ENCODE measurements around the gene MSANTD1.

MSANTD1 gene

DNA sequence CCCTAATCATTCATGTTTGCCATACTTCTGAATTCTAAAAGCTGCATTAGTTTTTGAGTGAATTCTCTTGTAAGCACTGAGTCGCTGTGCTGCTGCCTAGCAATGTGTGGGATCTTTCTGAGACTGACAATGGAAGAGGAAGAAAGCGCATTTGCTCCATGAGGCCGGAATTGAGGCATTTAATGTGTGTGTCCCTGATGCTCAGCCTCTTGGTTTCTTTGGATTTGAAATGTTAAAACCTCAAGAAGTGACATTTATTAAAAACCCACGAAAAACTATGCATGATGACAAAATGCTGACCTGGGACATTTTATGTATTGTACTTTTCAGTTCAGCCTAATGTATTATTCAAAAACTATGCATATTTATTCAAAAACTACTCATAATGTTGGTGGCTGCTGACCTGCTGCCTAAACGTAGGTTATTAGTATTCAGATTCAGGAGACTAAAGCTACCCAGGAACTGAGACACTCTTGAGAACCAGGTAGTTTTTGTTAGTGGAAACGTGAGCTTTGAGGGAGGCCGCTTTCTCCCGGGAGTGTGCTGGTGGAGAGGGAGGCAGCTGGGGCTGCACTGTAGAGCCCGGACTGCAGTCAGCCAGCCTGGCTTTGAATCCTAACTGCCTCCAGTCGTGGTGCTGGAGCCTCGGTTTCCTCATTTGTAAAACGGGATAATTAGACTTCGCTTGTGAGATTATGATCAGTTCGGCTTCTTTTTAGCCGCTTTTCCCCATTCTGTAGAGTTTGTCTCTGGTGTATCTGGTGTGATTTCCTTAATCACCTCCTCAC, 55.2 kb downstream of the MSANTD1 start:
- no peak for DNase-seq (ENCODE audit: low spot score)

DNA sequence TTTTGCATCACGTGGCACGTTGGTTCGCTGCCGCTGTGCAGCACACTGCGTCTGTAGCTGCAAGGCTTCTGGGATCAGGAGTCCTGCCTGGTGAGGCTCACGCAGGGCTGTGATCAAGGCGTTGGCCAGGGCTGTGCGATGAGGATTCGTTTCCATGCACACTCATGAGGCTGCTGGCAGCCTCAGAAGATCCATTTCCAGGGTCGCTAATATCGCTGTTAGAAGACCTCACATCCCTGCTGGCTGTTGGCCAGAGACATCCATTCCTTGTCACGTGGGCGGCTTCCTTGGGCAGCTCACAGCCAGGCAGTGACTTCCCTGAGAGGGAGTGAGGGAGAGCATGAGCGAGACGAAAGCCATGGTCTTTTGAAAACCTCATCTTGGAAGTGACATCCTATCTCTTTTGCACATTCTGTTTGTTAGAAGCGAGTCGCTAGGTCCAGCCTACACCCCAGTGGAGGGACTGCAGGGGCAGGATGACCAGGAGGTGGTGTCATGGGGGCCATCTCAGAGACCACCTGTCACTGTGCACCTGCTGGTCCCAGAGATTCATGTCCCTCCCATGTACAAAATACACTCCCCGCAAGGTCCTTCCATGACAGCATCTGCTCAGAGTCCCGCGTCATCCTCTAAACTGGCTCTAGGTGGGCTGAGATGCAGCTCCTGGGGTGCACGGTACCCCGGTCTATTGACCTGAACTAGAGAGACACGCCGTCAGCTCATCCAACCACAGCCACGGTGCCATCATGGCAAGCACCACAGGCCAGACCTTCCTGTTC, 56.1 kb downstream of the MSANTD1 start:
- DNase-seq (ENCODE audit: low spot score): peak; percentile 44

DNA sequence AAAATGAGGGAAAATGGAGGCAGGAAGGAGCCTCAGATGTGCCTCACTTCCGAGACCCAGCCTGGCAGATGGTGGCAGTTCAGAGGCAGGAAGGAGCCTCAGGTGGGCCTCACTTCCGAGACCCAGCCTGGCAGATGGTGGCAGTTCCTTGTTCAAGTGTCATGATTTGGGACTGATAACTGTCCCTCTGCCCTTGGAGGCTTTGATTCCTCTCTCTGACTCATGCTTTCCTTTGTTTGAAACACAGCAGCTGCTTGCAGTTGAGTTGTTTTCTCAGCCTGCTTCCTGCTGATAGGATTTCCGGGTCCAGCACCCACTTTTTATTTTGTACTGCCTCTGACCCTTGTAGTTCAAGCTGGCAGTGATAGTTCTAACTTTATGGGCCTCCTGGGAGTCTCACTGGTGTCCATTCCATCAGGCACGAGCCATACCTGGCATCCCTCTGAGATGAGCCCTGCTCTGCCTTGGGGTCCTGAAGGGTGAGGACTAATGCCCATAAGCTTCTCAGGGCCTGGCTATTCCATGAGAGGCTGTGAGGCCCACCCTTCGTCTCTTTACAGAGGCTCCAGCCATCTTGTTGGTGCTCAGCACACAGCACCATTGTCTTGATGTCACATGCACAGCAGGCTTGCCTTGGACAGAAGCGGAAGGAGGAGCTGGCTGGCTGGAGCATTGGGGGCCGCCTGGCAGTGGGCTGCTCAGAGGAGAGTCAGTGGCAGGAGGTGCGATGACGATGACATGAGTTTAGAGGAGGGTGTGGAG, 56.8 kb downstream of the MSANTD1 start:
- peak; percentile 71 for DNase-seq (ENCODE audit: low spot score)

Data from Ammon's horn (tissue), 1 donor.